CD4-positive, alpha-beta T cell treated with Interleukin-4 for 1 hour (primary cell): ENCODE data around the gene LCMT2.

Experiments used
- DNase-seq, 2 donors: peaks; one replicate each; pipeline ENCODE4 v3.0.0-alpha.2; 2020 to 2022

The LCMT2 gene

GRCh38 chr15:43329960-43330779, at the start of gene LCMT2:
Gene LCMT2 (minus strand): TSS chr15:43330573. CDS start chr15:43330489, 84 bp downstream.
- peak; percentile 94 for DNase-seq

GRCh38 chr15:43378601-43379000, 48.2 kb upstream of the LCMT2 start:
- no peak for DNase-seq

- peak; percentile 34 to 53 for DNase-seq
Observed at GRCh38 chr15:43376017-43376705, 45.8 kb upstream of the LCMT2 start.

GRCh38 chr15:43370975-43371974, 40.9 kb upstream of the LCMT2 start, which contains the start of the genes TUBGCP4 and ZSCAN29:
Gene TUBGCP4 (plus strand): TSS chr15:43371101. CDS start chr15:43371355, 254 bp downstream.
Gene ZSCAN29 (minus strand): TSS chr15:43371043. CDS start chr15:43369913, 1,130 bp downstream.
- peak; percentile 78 to 79 for DNase-seq

- DNase-seq, result peak in 1 of 2 donors; percentile 13
Observed at GRCh38 chr15:43370310-43370974, 40.1 kb upstream of the LCMT2 start.

- no peak for DNase-seq
Observed at GRCh38 chr15:43361313-43361903, 31.0 kb upstream of the LCMT2 start.

- no peak for DNase-seq
Observed at GRCh38 chr15:43360821-43361220, 30.4 kb upstream of the LCMT2 start.

- no peak for DNase-seq
Observed at GRCh38 chr15:43352693-43353382, 22.5 kb upstream of the LCMT2 start.

- no peak for DNase-seq
Observed at GRCh38 chr15:43347114-43347513, 16.7 kb upstream of the LCMT2 start.

GRCh38 chr15:43346305-43346704, 15.9 kb upstream of the LCMT2 start:
- peak in 1 of 2 donors; percentile 19 for DNase-seq

GRCh38 chr15:43330780-43331087, 361 bp upstream of the LCMT2 start:
- DNase-seq, result no peak

- no peak for DNase-seq
Observed at GRCh38 chr15:43329217-43329959, 985 bp downstream of the LCMT2 start.

- no peak for DNase-seq
Observed at GRCh38 chr15:43325039-43325684, 5.2 kb downstream of the LCMT2 start.

GRCh38 chr15:43318990-43319771, 11.2 kb downstream of the LCMT2 start:
- DNase-seq, result no peak

- DNase-seq, result no peak
Observed at GRCh38 chr15:43317566-43318184, 12.7 kb downstream of the LCMT2 start.

GRCh38 chr15:43316971-43317346, 13.4 kb downstream of the LCMT2 start:
- no peak for DNase-seq

- DNase-seq, result no peak
Observed at GRCh38 chr15:43316016-43316970, 14.1 kb downstream of the LCMT2 start.
